NCI-H187 treated with DMSO at 0.1 percent for 48 hours (cell line): ENCODE measurements around the gene AKAP1.

Source experiments
- DNase-seq: peaks from one replicate; lab custom pipeline; 2025; lab: John Stamatoyannopoulos, UW

Gene AKAP1

GRCh38 chr17:57106107-57106835 lies 21.2 kb downstream of the AKAP1 start:
- DNase-seq, result no peak

- DNase-seq, result no peak
Measured at GRCh38 chr17:57106836-57107497, 21.9 kb downstream of the AKAP1 start.

GRCh38 chr17:57107498-57108101 lies 22.6 kb downstream of the AKAP1 start:
- DNase-seq, result peak; percentile 95

GRCh38 chr17:57108671-57109392 lies 23.8 kb downstream of the AKAP1 start:
- DNase-seq, result no peak

- no peak for DNase-seq
Measured at GRCh38 chr17:57109393-57110151, 24.5 kb downstream of the AKAP1 start.

- DNase-seq, result no peak
Measured at GRCh38 chr17:57110152-57110542, 25.1 kb downstream of the AKAP1 start.

- DNase-seq, result no peak
Measured at GRCh38 chr17:57110579-57111325, 25.7 kb downstream of the AKAP1 start.

- DNase-seq, result no peak
Measured at GRCh38 chr17:57111386-57111785, 26.3 kb downstream of the AKAP1 start.

- DNase-seq, result no peak
Measured at GRCh38 chr17:57113011-57113410, 28.0 kb downstream of the AKAP1 start.

GRCh38 chr17:57113656-57114055 lies 28.6 kb downstream of the AKAP1 start:
- DNase-seq, result no peak

- no peak for DNase-seq
Measured at GRCh38 chr17:57114085-57114673, 29.1 kb downstream of the AKAP1 start.

- DNase-seq, result no peak
Measured at GRCh38 chr17:57115377-57115776, 30.3 kb downstream of the AKAP1 start.

- DNase-seq, result no peak
Measured at GRCh38 chr17:57115916-57116315, 30.9 kb downstream of the AKAP1 start.

- DNase-seq, result no peak
Measured at GRCh38 chr17:57117798-57118197, 32.8 kb downstream of the AKAP1 start.

- no peak for DNase-seq
Measured at GRCh38 chr17:57120814-57121213, 35.8 kb downstream of the AKAP1 start.

GRCh38 chr17:57121308-57122042 lies 36.4 kb downstream of the AKAP1 start:
- no peak for DNase-seq

- no peak for DNase-seq
Measured at GRCh38 chr17:57124053-57124452, 39.0 kb downstream of the AKAP1 start.

GRCh38 chr17:57125406-57125805 lies 40.4 kb downstream of the AKAP1 start:
- DNase-seq, result no peak

- DNase-seq, result no peak
Measured at GRCh38 chr17:57125866-57126265, 40.8 kb downstream of the AKAP1 start.
